NCI-H1436 treated with DMSO at 0.1 percent for 48 hours (cell line): Measurements from ENCODE around the gene SEL1L.
"Not testable (repeated sequence)": the region's sequence is repeated elsewhere in the genome, so short reads cannot be mapped to it uniquely, and the experiment has no call there.

Experiments used
- DNase-seq: peaks from one replicate; lab custom pipeline; 2025; lab: John Stamatoyannopoulos, UW

SEL1L gene

DNA sequence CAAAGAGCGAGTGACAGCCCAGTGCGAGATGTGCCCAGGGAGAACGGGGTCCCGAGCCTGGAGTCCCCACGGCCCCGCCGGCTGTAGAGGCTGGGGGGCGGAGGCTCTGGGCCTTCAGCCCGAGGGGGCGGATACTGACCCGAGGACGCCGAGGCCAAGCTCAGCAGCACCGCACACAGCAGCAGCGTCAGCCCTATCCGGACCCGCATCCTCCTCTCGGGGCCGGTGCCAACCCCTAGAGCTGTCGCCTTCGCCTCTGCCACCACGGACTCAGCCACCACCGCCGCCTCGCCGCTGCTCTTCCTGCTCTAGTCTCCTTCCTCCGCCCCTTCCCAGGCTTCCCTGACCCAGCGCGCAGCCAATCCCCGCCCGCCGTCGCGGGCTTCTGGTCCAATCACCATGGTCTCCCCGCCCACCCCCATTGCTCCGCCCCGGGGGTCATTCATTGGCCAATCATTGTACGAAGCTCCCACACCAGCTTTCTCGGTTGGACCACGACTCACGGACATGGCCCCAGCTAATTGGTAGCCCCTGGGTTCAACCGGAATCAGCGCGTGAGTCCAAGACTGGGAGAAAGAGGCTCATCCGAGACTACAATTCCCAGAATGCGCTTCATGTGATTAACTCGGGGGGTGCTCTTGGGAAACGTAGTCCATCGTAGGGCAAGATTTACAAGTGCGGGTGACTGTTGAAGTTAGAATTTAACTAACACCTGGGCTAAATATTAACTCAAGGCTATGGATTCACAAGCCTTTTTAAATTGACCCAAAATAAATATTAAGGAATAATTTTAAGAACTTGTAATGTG, at the start of gene SEL1L:
Gene SEL1L (minus strand): TSS at position 318 of the 808 bp plus-strand sequence. CDS start 109 bp downstream, at position 209.
- peak; percentile 98 for DNase-seq

DNA sequence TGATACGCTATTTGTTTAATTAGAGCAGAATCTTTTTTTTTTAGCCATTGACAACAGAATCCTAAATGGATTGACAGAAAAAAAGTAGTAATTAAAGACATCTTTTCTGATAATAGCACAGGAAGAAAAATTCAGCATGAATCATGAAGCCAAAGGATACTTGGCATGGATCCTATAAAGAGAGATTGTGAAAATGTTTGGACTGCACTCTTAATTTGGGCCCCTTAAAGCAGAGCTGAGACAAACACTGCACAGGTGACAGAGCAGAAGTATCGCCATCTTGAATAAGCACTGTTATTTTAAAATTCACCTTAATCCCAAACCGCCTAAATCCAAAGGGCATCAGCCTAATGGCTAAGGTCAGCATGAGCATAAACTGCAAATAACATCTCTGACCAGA, 48.8 kb upstream of the SEL1L start:
- no peak for DNase-seq

DNA sequence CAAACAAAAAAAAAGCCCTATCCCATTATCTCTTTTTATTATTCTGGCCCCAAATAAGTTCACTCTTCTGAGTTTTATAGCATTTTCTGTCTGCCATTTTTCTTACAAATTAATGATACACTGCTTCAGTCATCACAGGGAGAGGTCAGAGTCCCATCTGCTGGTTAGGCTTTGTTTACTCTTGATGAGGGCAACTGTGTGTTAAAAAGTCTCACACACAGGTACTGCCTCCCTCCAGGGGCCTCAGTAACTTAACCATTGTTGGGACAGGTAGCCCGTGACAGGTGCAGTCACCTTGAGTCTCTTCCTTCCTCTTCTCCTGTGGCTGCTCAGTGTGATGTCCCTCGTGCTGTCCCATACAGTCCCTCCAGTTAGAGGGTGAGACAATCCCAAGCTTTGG, 45.5 kb upstream of the SEL1L start:
- no peak for DNase-seq

DNA sequence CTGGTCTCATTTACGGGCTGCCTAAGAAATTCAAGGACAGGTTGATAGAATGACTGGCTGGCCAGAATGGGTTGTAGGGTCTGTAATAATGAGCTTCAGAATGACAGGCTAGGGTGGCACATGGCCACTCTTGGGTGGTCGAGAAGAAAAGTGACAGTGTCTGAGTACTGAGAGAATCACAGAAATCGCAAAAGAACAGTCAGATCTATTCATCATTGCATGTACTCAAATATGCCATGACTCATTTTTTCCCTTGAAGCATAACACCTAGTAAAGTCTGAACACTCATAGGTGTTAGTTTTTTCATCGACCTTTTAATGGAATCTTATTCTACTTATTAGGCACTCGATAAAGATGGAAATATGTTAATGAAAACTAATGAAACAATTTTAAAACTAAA, 37.8 kb upstream of the SEL1L start:
- DNase-seq: no peak

DNA sequence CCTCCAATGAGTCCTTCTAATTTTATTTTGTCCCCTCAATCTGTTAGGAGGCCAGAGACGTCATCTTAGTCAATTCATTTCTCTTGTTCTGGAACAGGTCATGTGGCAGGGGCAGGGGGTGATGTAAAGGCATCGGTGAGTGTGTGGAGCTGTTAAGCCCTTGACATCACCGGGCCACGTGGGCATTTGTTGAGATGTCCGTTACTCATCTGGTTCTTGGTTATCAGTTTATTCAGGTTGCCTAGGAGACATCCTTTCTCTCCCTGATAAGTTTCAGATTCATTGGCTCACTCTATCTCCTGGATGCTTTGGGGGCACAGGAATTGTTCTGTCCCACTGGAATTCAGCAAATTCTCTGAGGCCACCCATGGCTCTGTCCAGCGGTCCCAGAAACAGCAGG, 33.6 kb upstream of the SEL1L start:
- no peak for DNase-seq

DNA sequence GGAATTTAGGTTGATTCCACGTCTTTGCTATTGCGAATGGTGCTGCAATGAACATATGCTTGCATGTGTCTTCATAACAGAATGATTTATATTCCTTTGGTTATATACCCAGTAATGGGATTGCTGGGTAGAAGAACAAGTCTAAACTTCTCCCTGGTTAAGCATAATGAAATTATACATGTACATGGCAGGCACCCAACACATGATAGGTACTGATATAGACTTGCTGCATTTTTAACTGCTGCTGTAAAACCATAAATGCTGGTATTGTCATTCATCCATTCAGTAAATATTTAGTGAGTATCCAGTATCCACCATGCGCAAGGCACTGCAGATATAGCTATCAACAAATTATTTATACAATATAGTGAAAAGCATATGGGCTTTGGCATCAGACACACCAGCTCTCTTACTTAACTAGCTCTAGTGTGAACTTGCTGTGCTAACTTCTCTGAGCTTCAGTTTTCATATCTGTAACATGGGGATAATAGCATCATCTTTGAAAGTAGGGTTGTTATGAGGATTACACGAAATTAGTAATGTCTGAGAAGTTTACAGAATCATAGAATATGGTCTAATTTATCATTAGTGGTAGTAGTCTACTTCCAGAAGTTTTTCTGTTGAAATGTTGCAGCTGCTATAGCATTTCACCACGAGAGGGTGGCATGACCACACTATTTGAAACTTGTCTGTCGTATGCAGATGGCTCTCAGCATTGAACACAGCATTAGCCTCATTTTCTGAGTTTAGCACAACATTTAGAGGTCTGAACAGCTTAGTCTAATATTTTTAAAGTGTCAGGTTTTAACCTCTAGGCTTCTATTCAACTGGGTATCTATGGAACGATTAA, 32.0 kb upstream of the SEL1L start:
- no peak for DNase-seq

DNA sequence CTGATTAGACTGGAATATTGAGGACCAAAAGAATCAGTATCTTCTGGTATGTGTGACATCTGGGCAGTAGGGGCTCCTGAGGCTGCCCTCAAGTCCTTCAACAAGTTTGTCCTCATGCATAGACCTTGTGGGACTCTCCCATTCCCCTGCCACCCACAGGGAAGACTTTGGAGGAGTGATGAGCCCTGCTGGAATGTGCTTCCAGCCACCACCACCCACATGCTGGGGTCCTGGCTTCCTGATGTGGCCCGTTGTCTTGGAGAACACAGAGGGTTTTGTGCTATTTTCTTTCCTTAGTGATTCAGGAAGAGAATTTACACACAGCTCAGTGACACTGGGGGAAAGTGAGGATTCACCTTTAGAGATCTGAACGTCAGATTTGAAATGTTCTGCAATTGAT, 29.2 kb upstream of the SEL1L start:
- DNase-seq: no peak

DNA sequence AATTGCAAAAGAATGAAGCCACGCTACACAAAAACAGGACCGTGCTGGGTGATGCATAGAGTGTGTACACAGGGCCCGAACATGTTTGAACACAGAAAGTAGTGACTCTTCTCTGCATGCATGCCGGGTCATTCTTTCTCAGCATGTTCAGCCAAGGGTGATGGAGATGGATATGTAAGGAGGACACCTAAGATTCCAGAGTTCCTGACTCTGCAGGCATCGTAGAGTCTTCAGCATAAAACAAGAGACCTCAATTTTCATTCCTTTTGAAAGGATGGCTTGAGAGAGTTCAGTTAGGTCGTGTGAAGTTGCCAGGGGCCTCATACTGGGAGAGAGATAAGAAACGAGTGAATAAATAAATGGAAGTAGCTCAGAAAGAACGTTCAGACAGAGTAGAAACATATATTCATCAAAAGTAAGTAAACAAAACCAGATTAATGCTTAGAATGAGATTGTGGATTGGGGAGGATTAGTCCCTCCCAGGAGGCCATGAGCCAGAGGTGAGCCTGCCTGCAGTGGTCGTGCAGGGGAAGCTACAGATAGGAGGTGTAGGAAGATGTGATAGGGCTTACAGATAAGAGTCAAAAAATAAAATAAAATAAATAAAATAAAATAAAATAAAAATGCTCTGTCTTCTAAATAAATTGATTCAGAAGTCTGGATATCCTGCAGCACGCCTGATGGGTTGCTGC, 27.6 kb upstream of the SEL1L start:
- no peak for DNase-seq

DNA sequence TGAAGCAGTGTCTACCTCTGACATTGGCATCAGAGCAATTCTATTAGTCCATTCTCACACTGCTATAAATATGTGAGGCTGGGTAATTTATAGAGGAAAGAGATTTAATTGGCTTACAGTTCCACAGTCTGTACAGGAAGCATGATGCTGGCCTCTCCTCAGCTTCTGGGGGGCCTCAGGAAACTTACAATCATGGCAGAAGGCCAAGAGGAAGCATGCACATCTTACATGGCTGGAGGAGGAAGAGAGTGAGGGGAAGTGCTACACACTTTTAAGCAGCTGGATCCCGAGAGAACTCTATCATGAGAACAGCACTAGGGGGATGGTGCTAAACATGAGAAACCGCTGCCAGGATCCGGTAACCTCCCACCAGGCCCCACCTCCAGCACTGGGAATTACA, 25.7 kb upstream of the SEL1L start:
- DNase-seq: no peak

DNA sequence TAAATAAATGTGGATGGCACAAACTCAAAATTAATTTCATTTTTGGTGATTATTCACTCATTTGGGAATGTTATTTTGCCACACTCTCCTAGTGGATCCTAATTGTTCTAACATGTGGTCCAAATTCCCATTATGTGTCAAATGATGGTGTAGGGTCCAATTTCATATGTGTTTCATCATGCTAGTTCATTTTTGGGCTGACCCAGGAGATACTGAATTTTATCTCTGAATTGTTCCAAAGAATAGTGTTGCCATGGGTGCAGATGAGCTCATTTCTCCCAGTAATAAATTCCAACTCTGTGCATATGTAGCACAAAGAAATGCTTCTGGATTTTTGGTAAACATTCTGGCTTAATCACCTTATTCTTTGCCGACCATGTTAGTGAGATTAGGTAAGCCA, 23.5 kb upstream of the SEL1L start:
- no peak for DNase-seq

DNA sequence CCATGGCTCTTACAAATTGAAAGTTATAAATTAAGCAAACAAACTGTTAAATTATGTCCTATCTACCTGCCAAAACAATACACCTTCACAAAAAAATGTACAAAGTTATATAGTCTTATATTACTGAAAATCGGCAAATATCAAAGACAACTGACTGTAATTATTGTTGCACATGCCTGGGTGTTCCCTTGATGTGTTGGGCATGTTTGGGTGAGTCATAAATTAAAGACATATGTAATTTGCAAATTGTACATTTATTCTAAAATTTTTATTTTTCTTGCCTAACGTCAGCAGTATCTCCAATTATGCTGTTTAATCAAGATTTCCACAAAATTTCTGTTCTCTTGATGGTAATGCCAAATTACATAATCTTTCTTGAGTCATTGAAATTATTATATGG, 22.0 kb upstream of the SEL1L start:
- DNase-seq: no peak

DNA sequence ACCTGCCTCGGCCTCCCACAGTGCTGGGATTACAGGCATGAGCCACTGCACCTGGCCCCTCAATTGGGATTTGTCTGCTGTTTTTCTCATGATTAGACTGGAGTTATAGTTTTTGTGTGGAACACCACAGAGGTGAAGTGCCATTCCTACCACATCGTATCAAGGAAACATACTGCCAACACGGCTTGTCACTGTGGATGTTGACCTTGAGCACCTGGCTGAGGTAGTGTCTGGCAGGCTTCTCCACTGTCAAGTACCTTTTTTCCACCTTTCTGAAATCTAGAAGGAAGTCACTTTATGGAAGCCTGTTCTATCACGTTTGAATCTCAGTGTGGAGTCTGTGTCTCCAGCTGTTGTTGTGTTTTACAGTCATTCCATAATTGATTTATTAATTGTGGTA, 21.4 kb upstream of the SEL1L start:
- DNase-seq: no peak

DNA sequence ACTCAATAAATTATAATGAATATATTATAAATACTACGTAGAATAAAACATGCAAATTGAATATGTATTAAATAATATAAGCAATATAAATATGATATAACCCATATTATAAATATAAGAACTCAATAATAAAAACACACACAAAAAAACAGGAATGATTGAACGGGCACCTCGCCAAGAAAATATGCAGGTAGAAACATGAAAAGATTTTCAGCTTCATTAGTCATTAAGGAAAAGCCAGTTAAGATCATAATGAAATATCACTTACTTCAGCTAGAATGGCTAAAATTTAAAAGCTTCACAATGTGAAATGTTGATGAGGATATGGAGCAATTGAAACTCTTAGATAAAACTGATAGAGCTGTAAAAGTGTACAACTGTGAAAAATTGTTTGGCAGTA, 17.8 kb upstream of the SEL1L start:
- no peak for DNase-seq

DNA sequence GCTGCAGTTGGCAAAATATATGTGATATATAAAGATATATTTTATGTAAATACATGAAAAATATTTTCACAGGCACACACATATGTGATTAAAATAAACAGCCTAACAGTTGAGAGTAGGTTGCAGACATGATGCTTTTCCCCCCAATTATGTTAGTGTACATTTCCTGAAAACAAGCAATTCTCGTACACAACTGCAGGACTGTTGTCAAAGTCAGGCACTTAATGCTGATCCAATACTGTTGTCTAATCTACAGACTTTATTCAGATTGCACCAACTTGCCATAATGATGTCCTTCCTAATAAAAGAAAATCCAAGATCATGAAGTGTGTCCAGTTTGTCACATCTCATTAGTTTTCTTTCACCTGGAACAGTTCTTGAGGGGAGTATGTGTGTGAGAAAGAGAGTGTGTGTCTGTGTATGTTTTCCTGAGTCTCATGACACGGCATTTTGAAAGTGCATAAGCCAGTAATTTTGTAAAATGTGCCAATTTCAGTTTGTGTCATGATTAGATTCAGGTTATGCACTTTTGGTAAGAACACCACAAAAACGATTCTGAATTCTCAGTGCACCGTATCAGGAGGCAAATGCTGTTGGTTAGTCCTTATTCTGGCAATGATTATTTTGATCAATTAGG, 16.5 kb upstream of the SEL1L start:
- no peak for DNase-seq

DNA sequence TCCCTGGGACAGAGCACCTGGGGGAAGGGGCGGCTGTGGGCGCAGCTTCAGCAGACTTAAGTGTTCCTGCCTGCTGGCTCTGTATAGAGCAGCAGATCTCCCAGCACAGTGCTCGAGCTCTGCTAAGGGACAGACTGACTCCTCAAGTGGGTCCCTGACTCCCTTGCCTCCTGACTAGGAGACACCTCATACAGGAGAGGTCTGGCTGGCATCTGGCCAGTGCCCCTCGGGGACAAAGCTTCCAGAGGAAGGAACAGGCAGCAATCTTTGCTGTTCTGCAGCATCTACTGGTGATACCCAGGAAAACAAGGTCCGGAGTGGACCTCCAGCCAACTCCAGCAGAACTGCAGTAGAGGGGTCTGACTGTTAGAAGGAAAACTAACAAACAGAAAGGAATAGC, 7.6 kb upstream of the SEL1L start:
- not testable (repeated sequence) for DNase-seq

DNA sequence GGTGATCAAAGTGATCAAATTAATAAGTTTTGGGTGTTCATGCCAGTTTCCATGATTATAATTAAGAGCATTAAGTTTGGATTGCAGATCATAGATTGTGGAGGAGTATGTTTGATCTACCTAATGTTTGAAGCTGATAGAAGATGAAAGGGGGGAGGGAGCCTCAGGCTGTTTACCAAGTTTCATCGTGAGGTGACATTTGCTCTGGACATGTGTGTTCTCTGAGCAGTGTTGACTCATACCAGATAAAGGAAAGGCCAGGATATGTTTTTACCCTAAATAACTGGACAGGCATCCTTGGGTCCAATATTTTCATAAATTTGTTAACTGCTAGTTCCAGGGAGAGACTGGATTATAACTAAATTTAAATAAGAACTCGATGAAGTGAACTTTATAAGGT, 3.5 kb upstream of the SEL1L start:
- DNase-seq: no peak

DNA sequence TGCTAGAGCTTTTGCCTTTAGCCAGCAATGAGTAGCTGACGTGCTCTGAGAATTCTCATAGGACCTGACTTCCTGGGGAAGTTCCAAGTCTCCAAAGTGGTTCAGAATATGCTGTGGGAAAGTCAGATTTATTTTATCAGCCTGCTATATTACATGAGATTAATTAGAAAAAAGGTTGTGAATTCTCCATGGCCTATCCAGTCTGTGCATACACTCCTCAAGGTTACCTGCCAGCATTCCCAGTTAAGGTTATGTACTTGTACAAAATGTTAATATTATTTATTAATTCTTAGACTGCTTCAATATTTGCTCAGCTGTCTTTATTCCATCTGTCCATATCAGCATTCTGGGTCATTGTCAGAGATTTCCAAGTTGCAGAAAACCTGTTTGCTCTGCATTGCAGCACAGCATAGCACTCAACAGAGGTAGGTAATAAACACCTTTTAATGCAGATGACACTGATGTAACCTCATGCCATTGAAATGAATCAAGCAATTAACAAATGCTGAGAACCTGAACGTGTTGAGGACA, 2.7 kb upstream of the SEL1L start:
- DNase-seq: no peak

DNA sequence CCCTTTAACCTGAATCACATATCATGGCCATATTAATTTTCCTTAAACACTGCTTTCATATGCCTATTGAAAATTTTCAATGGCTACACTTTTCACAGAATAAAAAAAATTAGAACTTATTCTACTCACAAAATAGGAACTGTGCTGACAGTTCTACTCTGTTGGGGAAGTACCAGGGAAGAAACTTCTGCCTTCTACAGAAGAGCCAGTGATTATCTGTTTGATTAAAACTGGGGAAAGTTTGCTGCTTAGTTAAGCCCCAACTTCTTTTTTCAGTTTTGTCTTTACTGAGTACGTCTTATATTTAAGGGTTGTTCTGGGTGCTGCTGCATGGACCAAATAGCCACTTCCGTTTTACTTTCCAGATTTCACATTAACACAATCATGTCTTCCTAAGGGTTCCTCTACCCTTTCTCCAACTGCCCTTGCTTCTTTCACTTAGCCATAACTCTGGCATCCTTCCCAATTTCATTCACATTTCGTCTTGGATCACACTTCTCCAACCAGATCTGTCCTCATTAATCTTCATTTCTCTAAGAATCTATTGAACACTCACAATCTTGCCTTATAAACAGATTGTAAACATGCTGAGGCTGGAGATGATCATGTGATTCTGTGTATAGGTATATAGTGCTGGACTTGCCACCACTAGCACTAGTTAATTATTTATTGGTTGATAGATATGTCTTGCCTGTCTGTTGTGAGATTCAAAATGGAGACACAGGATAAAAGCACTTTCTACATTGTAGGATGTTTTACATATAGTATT, 1.9 kb upstream of the SEL1L start:
- no peak for DNase-seq

DNA sequence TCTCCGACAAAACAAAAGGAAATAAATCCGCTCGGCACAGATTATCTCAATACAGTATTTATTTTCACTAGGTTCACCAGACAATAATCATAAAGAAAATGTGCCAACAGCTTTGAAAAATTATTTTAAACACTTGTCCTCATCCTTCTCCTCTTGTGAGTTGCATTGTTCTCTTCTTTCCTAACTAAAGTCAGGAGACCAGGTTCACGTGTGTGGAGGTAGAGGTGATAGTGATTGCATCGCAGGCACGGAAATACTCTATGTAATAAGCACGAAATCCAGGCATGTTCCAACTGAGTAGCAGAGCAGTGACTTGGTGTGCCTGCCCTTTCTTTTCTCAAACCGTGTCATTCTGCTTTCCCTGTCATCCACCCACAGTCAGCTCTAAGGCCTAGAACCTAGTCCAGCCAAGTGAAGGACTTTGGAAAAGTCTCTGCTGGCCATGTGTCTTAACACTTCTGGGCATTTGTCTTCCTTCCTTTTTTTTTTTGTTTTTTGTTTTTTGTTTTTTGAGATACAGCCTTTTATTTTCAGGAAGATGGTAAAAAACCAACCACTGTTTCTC, 939 bp upstream of the SEL1L start:
- DNase-seq: no peak

DNA sequence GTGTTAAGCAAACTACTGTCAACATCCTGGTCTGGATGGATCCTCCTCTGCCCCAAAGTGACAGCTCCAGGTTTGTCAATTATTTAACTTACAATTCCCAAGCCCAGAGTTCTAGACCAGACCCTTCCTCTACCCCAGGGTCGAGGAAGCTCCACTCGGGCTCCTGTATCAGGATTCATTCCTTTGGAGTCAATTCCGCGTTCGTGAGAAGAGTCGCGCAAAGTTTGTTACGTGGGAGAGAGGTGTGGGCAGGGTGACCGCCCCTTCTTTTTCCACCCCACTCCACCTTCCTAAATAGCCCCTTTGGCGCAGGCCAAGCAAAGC, 479 bp downstream of the SEL1L start:
- DNase-seq: no peak

DNA sequence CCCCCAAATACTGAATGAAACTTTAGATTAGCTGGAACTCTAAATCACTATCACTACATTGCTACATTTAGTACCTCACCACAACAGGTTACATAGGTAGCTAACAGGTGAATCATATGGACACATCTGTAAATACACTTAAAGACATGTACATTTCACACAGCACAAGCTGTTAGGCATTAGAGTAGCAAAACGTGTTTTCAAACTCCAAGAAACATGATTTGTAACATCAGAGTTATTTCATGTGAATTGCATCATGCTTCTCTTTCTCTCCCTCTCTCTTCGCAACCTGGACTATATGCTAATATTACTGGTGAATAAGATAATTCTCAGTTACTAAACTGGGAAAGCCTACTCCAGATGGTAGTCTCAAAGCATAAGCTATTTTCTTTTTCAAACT, 4.3 kb downstream of the SEL1L start:
- DNase-seq: no peak
